Bone marrow (tissue), 2 donors: ENCODE results near the gene ID1.
A peak's percentile ranks its signal among the peaks of the same experiment; 100 is the strongest.
"Not testable (repeated sequence)": the region's sequence is repeated elsewhere in the genome, so short reads cannot be mapped to it uniquely, and the experiment has no call there.

Source experiments
- DNase-seq, 2 donors: peaks; one replicate each; lab custom pipeline; 2025; lab: John Stamatoyannopoulos, UW

The ID1 gene

DNA sequence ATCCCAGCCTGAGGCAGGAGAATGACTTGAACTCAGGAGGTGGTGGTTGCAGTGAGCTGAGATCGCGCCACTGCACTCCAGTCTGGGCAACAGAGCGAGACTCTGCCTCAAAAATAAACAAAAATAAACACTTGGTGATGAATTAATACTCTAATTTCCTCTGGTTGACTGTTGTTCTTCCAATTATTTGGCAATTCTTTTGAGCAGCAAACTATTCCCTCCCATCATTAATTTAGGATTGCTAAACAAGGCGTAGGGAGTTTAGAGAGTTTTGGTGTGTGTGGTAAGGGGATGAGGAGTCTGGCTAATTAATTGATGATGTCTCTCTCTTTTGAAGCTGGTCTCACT is 2.7 kb upstream of the ID1 start:
- no peak for DNase-seq

DNA sequence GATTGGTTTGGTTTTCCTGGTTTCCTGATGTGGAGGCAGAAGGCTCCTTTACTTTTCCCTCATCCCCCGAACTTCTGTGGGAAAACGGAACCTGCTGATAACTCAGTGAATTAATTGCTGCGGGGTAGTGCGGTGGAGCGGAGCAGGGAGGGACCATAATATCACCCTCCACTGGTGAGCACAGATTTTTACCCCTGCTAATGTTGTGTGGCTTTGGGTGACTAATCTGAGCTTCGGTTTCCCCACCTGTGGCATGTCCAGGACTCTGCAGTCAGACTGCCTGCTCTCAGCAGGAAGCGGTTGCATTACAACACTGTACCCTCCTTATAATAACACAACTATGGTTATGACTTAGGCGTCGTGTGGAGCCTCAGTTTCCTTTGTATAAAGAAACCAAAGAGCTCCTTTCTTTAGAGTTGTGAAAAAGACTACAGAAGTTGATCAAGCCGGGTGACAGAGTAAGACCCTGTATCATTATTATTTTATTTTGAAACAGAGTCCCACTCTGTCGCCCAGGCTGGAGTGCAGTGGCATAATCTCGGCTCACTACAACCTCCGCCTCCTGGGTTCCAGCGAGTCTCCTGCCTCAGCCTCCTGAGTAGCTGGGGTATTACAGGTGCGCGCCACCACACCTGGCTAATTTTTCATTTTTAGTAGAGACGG is 2.2 kb upstream of the ID1 start:
- no peak for DNase-seq

DNA sequence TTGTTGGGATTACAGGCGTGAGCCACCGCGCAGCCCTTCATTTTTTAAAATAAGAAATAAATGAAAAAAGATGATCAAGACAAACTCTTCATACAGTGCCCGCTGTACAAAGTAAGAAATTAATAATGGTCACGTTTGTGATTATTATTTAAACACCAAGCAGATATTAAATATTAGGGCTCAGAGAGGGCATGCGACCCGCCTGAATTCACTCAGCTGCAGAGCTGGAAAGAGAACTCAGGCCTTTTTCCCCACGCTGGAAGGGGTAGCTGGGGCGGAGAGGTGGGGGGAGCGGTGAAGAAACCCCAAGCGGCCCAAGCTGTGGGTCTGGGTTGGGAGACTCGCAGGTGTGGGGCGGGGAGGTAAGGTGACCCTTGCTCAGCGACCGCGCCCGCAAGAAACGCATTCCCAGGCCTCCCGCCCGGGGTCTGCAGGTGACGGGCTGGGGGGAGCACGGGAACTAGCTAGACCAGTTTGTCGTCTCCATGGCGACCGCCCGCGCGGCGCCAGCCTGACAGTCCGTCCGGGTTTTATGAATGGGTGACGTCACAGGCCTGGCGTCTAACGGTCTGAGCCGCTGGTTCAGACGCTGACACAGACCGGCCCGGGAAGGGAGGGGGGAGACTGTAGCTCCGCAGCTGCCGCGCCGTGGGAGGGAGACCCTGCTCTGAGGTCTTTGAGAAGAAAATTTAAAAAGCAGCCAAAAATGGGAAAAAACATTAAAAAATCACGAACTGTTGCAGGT is 1.1 kb upstream of the ID1 start:
- DNase-seq, result peak; percentile 59 to 77

DNA sequence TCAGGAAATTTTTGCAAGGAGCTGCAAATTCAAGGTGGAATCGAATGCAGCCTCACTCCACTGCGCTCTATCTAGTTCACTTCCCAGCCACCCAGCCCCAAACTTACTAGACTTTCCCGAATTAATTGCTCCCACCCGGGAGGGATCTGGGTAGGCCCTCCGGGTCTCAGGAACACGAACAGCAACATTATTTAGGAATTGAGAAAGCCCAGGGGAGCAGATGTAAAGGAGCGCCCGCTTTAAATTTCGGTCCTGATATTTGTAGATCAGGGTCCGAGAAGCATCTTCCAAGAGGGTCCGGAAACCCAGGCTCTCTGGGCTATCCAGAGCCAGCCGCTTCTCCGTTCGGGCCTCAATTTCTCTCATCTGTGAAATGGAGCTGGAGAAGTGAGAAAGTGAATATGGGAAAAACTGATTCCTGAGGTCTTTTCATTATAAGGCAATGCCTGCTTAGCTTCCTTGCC is 490 bp upstream of the ID1 start:
- DNase-seq, result no peak

DNA sequence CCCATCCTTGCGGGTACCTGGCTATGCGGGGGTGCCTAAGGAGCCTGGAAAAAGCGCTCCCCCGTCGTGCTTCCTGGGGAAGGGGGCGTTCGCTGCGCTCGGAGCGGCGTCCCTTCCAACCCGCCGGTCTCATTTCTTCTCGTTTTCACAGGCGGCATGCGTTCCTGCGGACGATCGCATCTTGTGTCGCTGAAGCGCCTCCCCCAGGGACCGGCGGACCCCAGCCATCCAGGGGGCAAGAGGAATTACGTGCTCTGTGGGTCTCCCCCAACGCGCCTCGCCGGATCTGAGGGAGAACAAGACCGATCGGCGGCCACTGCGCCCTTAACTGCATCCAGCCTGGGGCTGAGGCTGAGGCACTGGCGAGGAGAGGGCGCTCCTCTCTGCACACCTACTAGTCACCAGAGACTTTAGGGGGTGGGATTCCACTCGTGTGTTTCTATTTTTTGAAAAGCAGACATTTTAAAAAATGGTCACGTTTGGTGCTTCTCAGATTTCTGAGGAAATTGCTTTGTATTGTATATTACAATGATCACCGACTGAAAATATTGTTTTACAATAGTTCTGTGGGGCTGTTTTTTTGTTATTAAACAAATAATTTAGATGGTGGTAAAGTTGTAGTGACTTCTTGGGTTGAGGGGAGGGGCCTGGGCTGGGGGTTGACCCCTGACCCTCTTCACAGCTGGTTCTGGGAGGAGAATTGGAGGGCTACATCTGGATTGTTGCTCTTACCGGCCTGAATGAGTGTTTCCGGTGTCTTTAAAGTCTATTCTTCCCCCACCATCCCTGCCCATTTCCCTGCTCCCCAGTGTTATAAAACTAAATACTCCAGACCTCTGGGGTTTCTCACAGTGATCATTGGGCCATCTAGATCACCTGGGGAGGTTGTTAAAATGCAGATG is 1.1 kb downstream of the ID1 start:
- no peak for DNase-seq

DNA sequence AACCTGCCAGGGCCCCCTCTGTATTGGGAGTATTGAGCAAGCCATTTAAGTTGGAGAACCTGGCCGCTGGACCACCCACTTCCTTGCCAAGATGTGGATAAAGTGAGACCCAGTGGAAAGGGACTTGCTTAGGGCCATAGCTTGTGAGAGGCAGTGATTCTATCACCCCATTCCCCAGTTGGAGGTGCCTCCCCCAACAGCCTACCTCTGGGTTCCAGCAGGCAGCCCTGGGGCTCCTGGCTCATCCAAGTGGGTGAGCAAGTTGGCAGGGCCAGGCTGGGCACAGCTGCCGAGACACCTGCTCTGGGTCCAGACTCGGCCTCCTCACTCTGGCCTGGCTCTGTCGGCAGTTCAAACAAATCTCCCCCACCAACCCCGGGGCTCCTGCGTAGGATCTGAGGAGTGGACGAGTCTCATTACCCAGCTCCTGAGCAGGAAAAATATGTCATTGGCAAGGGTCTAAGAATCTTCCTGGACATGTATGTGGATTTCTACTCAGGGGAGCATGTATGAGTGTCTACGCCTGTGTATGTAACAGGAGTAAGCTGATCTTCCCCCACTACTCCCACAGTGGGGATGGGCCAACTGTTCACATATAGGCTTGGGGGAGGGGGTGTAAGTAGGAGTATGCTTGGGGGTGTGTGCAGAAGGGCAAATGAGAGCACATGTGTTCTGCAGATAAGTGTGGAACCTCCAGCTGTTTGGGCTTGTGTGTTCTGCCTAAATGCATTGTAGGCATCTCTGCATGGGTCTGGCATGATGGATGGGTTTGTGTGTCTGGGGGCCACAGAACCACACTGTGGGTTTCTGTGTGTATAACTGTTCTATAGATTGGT is 1.9 kb downstream of the ID1 start:
- DNase-seq, result no peak

DNA sequence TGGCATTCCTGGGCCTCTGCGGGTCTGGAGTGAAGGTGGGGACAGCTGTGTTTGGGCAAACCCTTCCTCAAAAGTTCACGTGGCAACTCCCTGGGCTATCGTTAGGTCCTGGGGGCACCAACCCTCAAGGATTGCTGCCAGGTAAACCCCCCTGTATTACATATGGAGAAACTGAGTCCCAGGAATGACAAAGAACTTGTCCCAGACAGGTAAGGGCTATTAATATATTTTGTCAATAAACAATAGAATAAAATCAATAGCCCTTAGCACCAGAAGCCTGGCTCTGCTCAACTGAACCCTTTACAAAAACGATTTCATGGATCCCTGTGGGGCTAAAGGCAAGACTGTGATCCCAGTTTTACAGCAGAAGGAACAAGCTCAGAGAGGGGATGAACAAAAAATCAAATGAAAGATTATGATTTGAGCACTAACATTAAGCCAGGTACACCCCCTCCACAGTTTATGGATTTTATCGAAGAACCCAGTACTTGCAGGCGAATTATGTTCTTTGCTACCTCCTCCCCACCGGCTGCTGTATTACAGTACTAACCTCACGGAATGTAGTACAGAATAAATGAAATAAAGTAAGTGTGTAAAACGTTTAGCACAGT is 2.7 kb downstream of the ID1 start:
- DNase-seq, result no peak

DNA sequence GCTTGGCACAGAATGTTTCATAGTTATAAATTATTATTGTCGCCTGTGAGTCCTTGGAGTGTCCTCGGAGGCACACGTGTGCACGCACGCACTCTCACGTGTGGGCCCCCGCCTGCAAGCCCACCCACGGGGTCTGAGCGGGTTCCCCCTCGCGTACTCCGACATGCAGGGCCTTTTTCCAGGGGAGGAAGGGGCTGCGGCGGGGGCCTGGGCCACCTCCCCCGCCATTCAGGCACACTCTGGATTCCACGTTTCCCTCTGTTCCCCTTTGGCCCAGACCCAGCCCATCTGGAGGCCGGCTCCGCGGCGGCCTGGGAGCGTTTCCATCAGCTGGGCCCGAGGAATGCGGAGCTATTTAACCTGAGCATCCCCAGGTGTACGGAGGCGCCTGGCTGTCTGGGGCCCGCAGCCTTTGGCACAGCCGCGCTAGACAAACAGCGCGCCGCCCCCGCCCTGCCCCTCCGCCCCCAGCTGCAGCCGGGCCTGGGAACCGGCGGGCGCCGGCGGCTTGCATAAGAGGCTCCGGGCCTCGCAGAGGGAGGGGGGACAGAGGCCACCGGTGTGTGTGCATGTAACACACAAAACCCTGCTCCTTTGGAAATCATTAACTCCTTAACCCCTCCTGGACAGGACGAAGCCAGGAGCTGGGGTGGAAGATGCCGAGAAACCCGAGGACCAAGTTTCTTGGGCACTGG is 3.3 kb downstream of the ID1 start:
- DNase-seq, result no peak

DNA sequence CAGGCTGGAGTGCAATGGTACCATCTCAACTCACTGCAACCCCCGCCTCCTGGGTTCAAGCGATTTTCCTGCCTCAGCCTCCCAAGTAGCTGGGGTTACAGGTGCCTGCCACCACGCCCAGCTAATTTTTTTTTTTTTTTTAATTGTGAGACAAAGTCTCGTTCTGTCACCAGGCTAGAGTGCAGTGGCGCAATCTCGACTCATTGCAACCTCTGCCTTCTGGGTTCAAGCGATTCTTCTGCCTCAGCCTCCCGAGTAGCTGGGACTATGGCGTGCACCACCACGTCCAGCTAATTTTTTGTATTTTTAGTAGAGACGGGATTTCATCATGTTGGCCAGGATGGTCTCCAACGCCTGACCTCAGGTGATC is 7.2 kb downstream of the ID1 start:
- not testable (repeated sequence) for DNase-seq

DNA sequence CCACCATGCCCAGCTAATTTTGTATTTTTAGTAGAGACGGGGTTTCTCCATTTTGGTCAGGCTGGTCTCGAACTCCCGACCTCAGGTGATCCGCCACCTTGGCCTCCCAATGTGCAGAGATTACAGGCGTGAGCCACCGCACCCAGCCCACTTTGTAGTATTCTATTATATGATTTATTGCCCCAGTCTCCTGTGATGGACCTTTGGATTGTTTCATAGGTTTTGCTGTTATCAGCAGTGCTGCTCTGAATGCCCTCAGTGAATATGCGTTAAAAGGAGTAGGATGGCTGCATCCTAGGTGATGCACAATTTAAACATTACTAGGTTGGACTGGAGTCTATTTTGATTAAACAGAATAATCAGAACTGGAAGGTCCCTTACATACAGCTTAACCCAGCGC is 10.3 kb downstream of the ID1 start:
- no peak for DNase-seq

DNA sequence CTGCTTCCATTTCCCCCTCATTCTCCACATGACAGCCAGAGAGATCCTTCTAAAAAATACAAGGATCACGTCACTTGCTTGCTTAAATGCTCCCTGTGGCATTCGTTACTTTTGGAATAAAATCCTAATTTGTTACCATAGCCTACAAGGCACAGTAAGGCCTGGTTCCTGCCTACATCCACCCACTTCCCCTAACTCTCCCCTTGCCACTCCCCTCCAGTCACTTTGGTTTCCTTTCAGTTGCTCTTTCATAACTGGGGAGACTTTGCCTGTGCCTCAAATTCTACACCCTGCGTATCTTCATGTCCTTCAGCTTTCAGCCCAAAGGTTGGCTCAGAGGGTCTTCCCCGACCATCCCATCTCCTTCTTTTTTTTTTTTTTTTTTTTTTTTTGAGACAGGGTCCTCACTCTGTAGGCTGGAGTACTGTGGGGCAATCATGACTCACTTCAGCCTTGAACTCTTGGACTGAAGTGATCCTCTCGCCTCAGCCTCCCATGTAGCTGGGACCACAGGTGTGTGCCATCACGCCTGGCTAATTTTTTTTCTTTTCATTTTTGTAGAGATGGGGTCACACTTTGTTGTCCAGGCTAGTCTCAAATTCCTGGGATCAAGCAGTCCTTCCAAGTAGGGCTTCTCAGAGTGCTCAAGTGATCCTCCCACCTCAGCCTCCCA is 12.5 kb downstream of the ID1 start:
- DNase-seq, result peak in 1 of 2 donors; percentile 94

DNA sequence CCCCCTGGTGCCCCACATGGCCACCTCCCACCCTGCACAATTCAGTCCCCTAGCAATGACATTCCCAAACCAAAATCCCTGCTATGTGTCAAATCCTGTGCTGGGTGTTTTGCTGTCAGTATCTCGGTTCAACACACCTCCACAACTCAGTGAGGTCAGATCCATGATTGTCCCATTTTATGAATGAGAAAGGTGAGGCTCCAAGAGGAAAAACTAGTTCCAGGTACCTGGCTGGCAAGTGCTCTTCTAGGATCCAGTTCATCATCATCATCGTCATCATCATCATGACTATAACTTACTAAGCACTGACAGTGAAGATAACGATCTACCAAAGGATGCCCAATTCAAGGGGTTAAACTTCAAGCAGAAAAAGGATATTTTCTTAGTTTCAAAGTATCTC is 15.2 kb downstream of the ID1 start:
- DNase-seq, result no peak

DNA sequence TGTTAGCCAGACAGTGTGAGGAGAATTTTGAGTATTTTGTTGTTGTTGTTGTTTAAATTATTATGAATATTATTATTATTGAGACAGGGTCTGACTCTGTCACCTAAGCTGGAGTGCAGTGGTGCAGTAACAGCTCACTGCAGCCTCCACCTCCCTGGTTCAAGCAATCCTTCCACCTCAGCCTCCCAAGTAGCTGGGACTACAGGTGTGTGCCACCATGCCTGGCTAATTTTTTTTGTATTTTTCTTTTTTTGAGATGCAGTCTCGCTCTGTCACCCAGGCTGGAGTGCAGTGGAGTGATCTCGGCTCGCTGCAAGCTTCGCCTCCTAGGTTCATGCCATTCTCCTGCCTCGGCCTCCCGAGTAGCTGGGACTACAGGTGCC is 18.0 kb downstream of the ID1 start:
- DNase-seq, result not testable (repeated sequence)

DNA sequence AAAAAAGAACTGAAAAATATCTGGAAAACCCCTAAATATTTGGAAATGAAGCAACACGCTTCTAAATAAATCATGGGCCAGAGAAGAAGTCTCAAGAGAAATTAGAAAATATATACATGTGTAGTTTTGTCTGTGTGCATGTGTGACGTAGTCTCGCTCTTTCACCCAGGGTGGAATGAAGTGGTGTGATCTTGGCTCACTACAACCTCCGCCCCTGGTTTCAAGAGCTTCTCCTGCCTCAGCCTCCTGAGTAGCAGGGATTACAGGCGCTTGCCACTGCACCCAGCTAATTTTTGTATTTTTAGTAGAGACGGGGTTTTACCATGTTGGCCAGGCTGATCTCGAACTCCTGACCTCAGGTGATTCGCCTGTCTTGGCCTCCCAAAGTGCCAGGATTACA is 21.4 kb downstream of the ID1 start:
- not testable (repeated sequence) for DNase-seq

DNA sequence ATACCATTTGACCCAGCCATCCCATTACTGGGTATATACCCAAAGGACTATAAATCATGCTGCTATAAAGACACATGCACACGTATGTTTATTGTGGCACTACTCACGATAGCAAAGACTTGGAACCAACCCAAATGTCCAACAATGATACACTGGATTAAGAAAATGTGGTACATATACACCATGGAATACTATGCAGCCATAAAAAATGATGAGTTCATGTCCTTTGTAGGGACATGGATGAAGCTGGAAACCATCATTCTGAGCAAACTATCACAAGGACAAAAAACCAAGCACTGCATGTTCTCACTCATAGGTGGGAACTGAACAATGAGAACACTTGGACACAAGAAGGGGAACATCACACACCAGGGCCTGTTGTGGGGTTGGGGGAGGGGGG is 23.0 kb downstream of the ID1 start:
- DNase-seq, result not testable (repeated sequence)

DNA sequence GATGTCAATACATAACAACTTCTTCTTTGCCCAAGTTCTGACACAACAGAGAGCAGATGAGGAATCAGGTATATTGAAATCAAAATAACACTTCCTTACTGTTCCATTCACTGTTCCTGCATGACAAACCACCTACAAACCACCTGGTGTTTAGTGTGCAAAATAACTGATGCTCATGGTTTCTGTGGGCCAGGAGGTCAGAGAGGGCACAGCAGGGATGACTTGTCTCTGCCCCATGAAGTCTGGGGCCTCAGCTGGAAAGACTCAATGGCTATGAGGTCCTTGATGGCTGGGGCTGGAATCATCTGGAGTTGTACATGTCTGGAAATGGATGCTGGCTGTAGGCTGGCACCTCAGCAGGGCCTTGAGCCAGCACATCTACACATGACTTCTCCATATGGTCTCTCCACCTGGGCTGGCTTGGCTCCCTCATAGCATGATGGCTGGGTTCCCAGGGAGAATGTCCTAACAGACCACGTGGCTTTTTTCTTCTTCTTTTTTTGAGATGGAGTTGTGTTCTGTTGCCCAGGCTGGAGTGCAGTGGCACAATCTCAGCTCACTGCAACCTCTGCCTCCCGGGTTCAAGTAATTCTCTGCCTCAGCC is 25.2 kb downstream of the ID1 start:
- DNase-seq, result no peak

DNA sequence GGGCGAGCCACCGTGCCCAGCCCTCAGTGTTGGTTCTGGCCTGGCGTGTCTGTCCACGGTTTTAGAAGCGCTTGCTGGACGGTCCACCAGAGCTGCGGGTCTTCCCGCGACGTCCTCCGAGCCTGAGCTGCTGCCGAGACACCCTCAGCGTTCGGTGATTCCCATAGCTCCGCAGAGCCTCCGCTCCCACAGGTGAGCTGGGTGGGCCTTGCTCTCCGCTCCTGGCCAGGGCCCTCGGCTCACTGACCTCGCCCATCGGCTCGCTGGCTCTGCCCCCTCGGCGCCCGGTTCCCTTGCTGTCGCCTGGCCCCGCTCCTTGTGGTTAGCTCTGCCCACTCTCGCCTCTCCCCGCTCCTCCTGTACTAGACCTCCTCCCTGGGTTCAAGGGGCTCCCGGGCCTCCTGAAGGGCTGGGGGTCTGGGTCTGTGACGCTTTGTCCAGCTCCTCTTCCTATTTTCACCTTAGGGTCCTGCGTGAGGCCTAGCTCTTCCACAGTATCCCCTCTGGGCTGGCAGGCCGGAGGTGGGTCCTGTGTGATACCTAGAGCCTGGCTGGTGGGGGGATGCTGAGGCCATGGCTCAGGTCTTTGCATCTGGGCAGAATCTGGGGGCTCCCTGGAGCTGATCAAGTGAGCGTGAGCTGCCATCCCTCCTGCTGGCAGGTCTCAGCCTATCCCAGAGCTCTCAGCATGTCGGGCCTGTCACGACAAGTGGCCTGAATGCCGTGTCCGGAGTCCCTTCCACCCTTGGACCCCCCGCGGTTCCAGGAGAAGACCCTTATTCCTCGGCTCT is 27.7 kb downstream of the ID1 start:
- no peak for DNase-seq

DNA sequence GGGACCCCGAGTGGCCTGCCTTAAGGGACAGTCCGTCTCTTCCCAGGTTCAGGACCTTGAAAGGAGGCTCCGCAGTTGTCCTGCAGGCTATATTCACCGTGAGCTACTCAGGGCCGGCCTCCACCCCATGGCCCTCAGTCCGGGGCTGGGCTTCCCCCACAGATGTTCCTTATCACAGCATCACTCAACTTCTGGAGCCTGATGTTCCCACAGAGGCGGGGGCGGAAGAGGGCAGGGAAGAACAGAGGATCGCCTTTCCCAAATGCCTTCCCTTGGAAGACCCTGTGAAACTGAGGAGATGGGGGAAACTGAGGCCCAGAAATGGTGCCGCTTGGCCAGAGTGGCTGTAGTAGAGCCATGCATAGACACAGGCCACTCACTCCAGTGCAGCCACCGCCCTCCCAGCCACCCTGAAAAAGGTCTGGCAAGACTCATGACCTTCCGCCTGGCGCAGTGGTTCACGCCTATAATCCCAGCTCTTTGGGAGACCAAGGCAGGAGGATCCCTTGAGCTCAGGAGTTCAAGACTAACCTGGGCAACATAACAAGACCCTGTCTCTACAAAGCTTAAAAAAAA is 28.3 kb downstream of the ID1 start:
- no peak for DNase-seq

DNA sequence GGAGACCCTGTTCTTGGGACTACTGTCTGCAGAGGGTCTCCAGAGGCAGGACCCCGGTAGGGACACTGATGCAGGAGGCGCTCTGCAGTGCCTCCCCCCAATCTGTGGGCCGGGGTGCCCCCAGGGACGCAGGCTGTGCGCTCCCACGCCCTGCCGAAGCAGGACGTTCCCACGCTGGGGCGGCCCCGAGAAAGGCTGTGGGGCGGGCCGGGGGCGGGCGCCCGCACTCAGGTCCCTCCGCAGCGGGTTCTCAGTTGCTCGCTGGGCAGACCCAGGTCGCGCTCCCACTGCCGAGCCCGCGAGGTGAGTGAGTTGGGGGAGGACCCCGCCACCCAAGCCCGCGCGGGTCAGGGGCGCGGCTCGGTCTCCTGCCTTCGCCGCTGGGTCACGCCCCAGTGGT is 32.6 kb downstream of the ID1 start, which contains the start of gene COX4I2:
Gene COX4I2, plus strand, starts transcription at position 253 of the 400 bp plus-strand sequence. CDS start 1,106 bp downstream, outside the sequence.
- no peak for DNase-seq
